Measurements from ENCODE around the gene TIMP3.
"Not testable (repeated sequence)": the region's sequence is repeated elsewhere in the genome, so short reads cannot be mapped to it uniquely, and the experiment has no call there.

TIMP3 gene

DNA sequence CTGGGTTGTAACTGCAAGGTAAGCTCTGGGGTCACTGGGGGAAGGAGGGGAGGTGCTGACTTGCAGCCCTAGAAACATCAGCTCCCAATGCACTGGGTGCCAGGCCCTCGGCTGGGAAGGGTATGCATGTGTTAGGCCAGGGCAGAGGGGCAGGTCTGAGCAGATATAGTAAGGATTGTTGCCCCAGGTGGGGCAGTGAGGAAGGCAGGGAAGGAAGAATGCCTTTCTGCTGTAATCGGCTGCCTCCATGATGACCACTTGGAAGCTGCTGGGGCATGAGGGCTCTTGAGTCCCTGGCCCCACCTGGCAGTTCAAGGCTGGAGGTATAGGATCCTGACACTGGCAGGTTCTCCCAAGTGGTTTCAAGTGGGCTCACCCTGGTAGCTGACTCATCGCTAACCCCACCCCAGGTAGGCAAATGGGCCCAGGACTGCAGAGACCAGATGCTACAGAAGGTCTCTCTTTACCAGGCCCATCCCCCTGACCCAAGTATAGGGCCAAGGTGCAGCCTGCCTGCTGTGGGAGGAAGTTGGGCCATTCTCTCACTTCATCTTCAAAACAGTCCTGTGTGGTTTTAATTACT, 56.7 kb downstream of the TIMP3 start:
- no peak for DNase-seq

DNA sequence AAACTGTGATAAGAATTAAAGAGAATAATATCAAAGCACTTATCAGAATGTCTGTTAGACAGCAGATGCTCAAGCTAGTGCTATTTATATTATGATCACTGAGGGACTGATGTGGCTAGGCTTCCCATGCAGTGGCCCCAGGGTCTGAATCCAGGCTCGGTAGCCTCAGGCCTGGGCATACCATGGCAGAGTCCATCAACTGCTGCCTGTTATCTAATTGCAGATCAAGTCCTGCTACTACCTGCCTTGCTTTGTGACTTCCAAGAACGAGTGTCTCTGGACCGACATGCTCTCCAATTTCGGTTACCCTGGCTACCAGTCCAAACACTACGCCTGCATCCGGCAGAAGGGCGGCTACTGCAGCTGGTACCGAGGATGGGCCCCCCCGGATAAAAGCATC, 57.5 kb downstream of the TIMP3 start:
- DNase-seq: no peak

DNA sequence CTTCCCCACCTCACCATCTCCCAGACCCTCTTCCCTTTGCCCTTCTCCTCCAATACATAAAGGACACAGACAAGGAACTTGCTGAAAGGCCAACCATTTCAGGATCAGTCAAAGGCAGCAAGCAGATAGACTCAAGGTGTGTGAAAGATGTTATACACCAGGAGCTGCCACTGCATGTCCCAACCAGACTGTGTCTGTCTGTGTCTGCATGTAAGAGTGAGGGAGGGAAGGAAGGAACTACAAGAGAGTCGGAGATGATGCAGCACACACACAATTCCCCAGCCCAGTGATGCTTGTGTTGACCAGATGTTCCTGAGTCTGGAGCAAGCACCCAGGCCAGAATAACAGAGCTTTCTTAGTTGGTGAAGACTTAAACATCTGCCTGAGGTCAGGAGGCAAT, 58.2 kb downstream of the TIMP3 start:
- no peak for DNase-seq

DNA sequence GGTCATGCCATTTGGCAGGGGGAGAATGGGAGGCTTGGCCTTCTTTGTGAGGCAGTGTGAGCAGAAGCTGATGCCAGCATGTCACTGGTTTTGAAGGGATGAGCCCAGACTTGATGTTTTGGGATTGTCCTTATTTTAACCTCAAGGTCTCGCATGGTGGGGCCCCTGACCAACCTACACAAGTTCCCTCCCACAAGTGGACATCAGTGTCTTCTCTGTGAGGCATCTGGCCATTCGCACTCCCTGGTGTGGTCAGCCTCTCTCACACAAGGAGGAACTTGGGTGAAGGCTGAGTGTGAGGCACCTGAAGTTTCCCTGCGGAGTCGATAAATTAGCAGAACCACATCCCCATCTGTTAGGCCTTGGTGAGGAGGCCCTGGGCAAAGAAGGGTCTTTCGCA, 59.8 kb downstream of the TIMP3 start:
- no peak for DNase-seq

DNA sequence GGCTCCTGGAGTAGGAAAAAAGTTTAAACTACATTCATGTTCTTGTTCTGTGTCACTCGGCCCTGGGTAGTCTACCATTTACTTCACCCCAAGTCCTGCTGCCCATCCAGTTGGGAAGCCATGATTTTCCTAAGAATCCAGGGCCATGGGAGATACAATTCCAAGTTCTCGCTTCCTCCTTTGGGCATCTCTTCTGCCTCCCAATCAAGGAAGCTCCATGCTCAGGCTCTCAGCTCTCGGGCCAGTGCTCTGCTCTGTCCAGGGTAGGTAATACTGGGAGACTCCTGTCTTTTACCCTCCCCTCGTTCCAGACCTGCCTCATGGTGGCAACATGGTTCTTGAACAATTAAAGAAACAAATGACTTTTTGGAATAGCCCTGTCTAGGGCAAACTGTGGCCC, 60.6 kb downstream of the TIMP3 start:
- DNase-seq: no peak

DNA sequence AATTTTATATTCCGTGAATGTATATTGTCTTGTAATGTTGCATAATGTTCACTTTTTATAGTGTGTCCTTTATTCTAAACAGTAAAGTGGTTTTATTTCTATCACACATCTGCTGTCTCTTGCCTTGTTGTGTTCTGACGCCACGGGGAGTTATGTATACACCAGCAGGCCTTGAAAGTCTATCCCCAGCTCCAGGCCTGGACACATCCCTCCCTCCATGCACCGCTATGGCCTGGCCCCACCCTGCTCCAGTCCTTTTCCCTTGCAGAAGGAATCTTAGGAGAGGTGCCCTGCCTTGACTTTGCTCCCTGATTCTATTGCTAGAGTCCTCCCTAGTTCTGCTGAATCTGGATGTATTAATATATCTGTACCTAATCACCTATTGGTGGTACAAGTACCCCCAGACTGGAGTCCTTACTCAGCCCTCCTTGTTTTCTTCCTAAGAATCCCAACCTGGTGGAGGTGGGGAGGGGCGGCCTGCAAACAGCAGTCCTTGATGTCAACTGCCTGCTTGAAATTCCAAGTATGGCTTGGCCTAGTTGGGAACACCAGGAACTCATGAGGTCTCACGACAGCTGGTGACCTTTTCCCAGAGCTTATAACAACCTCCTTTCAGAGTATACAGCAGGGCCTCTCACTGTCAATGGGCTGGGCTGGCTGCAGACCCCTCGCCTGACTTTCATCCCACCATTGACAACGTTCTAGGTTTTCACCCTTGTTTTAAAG, 61.6 kb downstream of the TIMP3 start:
- no peak for DNase-seq

DNA sequence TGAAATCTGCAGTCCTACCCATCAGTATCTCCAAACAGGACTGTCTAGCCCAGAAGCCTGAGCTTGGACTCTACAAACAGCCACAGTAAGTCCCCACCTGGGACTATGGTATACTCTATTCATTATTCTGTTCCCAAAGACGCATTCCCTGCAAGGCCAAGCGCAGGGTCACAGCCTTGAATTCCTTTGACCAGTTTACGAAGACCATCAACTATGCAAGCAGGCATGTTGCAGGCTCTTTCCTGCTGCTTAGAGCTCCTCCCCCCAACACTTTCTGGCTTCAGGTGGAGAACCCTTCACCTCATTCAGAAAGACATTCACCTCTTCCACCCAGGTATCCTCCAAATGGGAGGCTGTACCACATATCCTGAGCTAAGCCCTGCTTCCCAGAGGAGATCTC, 62.5 kb downstream of the TIMP3 start:
- DNase-seq: no peak

DNA sequence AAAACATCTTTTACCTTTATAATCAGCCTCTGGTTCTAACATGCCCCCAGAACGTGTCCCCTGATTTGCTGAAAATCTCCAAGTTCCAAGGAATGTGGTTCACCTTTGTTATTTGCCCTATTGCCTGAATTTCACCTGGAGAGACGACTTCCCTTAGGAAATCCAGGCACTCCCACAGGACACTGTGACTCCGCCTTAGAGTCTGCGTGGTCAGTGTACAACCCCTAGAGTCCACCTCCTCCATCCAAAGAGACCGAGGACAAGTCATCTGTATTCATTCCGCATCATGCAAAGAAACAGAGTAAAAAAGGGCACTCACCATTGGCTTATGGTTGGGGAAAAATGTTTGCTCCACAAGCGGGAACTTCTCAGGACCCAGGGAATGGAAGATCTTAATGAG, 63.1 kb downstream of the TIMP3 start:
- DNase-seq: no peak

DNA sequence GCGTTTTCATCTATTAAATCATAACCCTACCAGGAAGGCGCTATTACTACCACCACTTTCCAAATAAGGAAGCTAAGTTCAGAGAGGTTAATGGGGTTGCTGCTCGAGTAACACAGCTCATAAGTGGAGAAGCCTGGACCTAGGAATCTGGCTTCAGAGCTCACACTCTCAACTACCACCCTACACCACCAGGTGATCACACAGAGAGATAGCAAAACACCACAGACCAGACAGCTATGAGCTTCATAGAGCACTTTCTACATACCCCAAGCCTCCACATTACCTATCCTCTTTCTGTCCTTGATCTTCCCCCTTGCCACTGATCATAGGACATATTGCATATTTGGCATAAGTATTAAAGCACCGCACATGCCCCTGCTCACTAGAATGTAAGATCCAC, 65.4 kb downstream of the TIMP3 start:
- DNase-seq: no peak

DNA sequence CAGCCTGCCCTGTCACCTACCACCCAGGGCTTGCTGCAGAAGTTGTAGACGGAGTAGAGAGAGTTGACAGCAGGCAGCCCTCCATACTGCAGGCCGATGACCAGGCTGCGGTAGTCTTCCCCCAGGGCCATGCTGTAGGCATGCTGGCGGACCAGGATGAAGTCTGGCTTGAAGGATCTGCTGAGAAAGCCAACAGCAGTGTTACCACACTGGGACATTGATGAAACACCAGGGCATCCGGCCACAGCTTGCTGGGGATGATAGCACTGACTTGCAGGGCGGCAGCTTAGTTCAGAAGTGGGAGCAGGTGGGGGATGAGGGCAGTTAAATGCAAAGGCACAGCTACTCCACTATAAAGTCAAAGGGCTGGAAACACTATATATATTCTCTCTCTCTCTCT, 67.4 kb downstream of the TIMP3 start:
- no peak for DNase-seq

DNA sequence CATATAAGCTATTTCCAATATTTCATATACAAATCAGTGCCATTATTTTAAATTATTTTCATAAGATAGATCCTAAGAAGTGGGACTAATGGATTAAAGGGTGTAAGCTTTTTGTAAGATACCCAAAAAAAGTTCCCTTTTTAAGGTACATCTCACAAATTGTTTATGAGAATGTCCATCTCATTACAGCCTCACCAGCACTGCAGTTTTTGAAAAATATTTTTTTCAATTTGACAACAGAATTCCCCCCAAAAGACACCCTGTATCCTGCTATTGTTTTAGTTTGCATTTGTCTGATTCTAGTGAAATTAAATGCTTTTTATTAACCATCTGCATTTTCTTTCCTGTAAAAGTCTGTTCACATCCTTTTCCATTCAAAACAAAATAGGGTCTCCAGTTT, 69.0 kb downstream of the TIMP3 start:
- no peak for DNase-seq

DNA sequence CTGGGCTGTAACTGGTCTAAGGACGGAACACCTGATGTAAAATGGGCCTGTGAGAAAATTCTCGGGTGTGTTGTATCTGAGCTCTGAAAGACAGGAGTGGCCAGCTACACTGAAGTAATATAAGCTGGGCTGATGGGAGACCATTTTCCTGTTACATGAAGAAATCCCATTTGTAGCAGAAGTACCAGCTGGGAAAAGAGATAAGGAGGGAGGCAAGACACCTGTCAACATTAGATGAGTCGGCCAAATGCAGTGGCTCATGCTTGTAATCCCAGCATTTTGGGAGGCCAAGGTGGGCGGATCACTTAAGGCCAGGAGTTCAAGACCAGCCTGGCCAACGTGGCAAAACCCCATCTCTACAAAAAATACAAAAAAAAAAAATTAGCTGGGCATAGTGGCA, 72.1 kb downstream of the TIMP3 start:
- not testable (repeated sequence) for DNase-seq

DNA sequence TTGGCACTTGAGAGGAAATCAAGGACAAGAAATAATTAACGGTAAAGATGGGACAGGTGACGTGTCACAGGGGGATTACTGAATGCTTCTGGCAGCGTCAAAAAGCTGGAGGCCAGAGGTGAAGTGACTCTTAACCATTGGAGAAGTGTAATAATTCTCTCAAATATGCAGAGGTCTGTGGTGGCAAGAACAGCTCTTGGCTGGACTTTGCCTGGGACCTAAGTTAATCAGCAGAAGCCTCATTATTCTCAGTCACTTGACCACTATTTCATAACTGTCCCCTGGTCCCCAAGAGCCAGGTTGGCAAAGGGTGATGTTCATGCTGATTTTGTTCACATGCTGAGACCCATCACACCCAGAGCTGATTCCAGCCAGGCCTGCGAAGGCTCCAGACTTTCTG, 72.9 kb downstream of the TIMP3 start:
- DNase-seq: no peak

DNA sequence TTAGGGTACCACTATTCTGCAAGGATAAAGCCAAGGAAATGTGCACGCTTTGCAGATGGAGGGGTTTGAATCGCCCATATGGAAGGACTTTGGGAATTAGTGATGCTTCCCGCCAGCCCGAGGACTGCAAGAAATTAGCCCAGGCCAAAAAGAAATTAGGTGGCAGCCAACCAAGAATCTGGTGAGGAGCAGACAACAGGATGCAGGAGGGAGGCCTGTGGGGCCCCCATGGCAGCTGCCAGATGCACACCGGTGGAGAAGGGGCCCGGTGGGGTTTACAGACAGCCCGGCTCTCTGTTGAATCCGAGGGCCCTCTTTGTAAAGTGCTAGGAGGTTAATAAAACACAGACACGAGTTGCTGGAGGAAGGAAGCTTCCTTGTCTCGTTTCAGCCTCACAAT, 73.5 kb downstream of the TIMP3 start:
- no peak for DNase-seq

DNA sequence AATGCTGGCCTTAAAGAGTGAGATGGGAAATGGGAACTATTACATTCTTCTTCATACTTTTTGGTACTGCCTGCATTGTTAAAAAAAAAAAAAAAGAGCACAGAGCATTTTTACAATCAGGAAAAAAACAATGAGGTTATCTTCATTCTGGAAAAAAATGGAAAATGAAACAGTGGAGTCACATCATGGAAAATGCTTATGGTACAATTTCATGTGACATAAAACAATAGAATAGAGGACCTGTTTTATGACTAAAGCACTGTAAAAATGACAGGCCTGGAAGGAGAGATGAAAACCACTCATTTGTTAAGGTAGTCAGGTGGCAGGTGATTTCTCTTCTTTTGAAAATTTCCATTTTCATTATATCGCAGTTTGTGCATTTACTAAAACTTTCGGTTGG, 75.0 kb downstream of the TIMP3 start:
- DNase-seq: no peak

DNA sequence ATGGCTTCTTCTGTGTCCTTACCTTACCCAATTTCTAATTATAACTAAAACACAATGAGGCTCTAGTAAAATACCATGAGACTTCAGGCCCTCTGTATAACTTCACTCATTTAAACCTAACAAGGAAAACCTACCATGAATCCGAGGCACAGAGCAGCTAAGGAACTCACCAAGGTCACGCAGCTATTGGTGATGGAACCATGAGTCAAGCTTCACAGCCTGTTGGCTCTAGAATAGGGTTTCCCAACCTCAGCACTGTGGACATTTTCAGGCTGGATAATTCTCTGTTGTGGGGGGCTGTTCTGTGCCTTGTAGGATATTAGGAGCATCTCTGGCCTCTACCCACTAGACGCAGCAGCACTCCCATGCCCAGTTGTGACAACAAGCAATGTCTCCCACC, 75.7 kb downstream of the TIMP3 start:
- no peak for DNase-seq

DNA sequence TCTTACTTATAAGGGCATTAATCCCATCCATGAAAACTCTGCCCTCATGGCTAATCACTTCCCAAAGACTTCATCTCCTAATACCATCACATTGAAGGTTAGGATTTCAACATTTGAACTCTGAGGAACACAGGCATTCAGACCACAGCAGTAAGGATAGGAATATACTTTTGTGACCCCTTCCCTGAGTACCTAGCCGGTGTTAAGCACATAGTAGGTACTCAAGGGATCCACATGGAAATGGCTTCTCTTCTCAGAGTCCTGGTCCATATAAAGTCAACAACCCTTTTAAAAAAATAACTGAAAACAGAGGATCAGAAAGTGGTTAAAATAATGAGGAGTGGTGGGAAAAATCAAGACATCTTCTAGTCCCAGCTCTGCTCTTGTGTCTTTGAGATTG, 78.0 kb downstream of the TIMP3 start:
- DNase-seq: no peak

DNA sequence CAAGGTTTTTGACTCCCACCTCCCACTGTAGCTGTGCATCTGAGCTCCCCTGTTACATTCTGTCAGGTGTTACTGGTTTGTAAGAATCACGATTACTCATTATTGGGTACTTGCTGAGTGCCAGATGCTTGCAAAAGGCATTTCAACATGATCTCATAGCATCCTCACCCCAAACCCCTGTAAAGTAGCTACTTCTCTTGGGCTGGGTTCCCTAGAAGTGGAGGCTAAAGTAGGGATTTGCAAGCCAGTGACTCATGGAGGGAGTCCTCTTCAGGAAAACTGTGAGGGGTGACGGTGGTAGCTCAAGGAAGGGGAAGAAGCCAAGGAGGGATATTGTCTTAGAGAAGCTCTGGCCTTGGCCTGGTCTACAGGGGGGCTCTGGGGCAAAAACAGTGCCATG, 78.6 kb downstream of the TIMP3 start:
- peak; percentile 6 for DNase-seq

DNA sequence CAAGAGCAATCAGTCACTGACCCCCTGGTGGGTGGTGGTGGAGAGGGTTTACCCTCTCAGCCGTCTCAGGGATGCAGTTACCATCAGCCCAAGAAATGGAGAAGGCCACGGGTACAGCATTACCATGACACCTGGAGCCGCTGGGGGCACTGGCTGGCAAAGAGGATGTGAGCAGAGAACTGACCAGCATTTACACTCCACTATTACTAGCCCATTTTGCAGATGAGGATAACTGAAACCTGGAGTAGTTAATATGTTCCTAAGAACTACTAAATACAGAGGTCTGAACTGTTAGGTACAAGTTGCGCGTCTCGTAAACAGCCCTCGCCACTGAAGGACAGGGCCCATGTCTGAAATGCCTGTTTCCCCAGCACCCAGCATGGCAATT, 79.0 kb downstream of the TIMP3 start:
- no peak for DNase-seq

DNA sequence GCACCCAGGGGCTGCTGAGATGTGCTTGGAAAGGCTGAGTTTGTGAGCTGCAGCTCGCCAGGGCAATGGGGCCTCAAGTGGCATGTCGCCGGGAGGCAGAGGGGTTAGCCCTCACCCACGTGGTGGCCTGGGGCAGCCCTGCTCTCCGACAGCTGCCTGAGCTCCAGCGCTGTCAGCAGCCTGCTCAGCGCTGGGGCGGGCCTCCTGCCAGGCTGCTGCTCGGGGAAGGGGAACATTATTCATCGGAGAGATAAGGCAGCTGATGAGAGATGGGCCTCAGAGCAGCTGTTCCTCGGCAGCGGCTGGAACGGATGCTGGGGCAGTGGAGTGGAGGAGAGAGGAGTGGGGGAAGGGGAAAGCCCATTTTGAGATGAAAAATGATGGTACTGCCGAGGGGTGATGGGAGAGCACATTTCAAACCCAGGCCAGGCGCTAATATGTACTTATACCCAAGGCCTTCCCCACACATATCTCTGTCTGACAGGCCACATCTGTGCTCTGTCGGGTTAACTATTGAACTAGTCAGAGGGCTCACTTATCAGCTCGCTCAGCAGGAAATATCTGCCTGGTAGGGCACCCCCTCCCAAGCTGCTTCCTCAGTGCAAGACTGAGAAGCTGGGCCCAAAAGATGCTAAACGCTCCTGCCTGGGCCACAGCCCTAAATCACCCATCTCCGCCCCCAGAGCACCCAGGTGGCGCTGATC, 79.5 kb downstream of the TIMP3 start:
- peak; percentile 59 for DNase-seq

DNA sequence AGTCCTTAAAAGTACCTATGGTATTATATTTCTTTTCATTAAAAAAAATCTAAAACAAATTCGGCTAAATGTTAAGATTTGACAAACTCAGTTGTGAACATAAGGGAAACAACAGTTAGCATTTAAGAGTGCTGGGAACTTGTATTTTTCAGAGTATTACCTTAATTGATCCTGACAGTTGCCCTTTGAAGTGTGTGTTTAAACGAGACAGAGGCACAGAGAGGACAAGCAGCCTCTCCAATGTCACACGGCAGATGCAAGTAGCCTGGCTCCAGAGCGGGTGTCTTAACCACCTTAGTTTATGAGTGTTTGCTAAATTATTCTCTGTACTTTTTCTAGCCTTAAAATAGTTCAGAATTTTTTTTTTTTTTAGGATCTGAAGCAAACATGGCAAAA, 80.9 kb downstream of the TIMP3 start:
- no peak for DNase-seq

DNA sequence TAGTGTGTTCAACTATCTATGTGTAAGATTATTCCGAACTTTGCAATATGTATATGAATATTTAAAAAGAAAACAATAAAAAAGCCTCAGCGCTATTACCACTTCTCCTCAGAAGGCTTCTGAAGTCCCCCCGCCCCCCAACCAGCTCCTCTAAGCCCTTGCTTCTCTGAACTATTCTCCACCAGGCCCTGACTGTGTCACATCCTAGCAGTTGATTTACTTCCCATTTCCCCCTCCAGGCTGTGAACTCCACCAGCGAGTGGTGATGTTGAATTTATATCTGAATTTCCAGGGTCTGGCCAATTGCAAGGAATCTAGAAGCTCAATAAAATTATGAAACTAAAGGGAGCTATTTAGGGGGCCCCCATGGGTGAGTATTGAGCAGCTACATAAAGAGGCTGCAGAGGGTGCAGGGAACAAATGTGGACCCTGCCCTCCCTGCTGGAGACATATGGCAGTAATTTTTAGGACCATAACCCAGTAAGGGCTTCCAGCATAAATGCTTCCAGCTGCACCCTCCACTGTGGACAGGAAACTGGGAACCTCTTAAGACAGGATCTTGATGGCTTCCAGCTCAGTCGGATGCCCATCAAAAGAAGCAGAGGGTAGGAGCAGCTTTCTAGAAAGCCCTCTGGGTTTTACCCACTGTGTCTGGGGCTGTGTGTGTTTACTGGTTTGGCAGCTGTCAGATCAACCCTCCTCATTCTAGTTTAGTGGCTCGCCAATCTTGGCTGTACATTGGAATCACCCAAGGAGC, 81.4 kb downstream of the TIMP3 start:
- DNase-seq: no peak

DNA sequence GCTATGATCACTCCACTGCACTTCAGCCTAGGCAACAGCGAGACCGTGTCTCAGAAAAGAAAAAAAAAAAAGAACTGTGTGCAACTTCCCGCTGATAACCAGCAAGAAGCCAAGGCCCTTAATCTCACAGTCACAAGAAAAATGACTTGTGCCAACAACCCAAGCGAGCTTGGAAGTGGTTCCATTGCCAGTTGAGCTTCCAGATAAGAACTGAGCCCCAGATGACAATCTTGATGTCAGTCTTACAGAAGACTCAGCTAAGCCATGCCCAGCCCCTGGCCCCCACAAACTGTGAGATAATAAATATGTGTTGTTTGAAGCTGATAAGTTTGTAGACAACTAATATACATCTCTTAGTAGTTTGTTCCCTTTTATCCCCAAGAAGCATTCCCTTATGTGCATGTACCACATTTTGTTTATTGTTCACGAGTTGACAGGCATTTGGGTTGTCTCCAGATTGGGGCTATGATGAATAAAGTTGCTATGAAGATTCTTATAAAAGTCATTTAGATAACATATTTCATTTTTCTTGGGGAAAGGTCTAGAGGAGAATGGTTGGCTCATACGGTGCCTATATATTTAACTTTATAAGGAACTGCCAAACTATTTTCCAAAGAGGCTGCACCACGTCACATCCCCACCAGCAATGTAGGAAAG, 85.9 kb downstream of the TIMP3 start:
- no peak for DNase-seq

Measured in fibroblast of skin of scalp (primary cell).